H9 (cell line): ENCODE data around the gene SOBP. TPM values are rescaled to one million over a fixed set of nuclear protein-coding genes. Genes with fewer than 3 reads are reported as not detected.

Experiments
- DNase-seq: peaks from one replicate; pipeline ENCODE4 v3.0.0-alpha.2; 2017
- H2AFZ ChIP-seq: one replicate; pipeline ENCODE4 v1.6.1; 2013; ENCODE audit warnings: mild to moderate bottlenecking, low read length, control low read depth, moderate library complexity
- H2AK5ac ChIP-seq: 2 replicates; pipeline ENCODE4 v1.6.1; 2013; ENCODE audit warnings: low read length, control low read depth, mixed read lengths; ENCODE audit not compliant: insufficient read length
- H2BK120ac ChIP-seq: one replicate; pipeline ENCODE4 v1.6.1; 2013; ENCODE audit warnings: low read depth, mild to moderate bottlenecking, low read length, control low read depth, inconsistent platforms; ENCODE audit not compliant: poor library complexity, severe bottlenecking
- H2BK12ac ChIP-seq: 2 replicates; pipeline ENCODE4 v1.6.1; 2013; ENCODE audit warnings: low read length, control low read depth, mixed read lengths, low read depth; ENCODE audit not compliant: insufficient read length
- H2BK15ac ChIP-seq: 2 replicates; pipeline ENCODE4 v1.6.1; 2013; ENCODE audit warnings: low read depth, low read length, control low read depth
- H2BK20ac ChIP-seq: one replicate; pipeline ENCODE4 v1.6.1; 2013; ENCODE audit warnings: low read depth, mild to moderate bottlenecking, low read length, control low read depth, inconsistent platforms; ENCODE audit not compliant: poor library complexity, severe bottlenecking
- H2BK5ac ChIP-seq: 2 replicates; pipeline ENCODE4 v1.6.1; 2013; ENCODE audit warnings: low read length, control low read depth, mixed read lengths; ENCODE audit not compliant: insufficient read length
- H3K14ac ChIP-seq: 2 replicates; pipeline ENCODE4 v1.6.1; 2013; ENCODE audit warnings: low read length, control low read depth; ENCODE audit not compliant: insufficient read depth
- H3K18ac ChIP-seq: 2 replicates; pipeline ENCODE4 v1.6.1; 2013; ENCODE audit warnings: low read depth, mild to moderate bottlenecking, mixed read lengths, low read length, control low read depth; ENCODE audit not compliant: insufficient read length
- H3K23ac ChIP-seq: 2 replicates; pipeline ENCODE4 v1.6.1; 2013; ENCODE audit warnings: low read length, control low read depth, mixed read lengths, low read depth; ENCODE audit not compliant: insufficient read length
- H3K23me2 ChIP-seq: 2 replicates; pipeline ENCODE4 v1.6.1; 2013; ENCODE audit warnings: low read depth, mild to moderate bottlenecking, mixed read lengths, low read length, control low read depth; ENCODE audit not compliant: insufficient read length, poor library complexity, severe bottlenecking
- H3K27ac ChIP-seq: 2 replicates; pipeline ENCODE4 v1.5.1; 2013; ENCODE audit warnings: low read length, control low read depth, mixed read lengths, low read depth; ENCODE audit not compliant: insufficient read length
- H3K27me3 ChIP-seq: 2 replicates; pipeline ENCODE4 v1.6.1; 2013; ENCODE audit warnings: low read length, control low read depth, inconsistent platforms; ENCODE audit not compliant: insufficient read depth
- H3K4ac ChIP-seq: 2 replicates; pipeline ENCODE4 v1.6.1; 2013; ENCODE audit warnings: low read depth, mild to moderate bottlenecking, control low read depth, inconsistent platforms, low read length, moderate library complexity
- H3K4me1 ChIP-seq: 2 replicates; pipeline ENCODE4 v1.6.1; 2013; ENCODE audit warnings: low read length, control low read depth, inconsistent platforms; ENCODE audit not compliant: insufficient read depth
- H3K4me2 ChIP-seq: 2 replicates; pipeline ENCODE4 v1.6.1; 2013; ENCODE audit warnings: low read length, control low read depth, mixed read lengths; ENCODE audit not compliant: insufficient read length, insufficient read depth
- H3K56ac ChIP-seq: 2 replicates; pipeline ENCODE4 v1.6.1; 2013; ENCODE audit warnings: low read depth, mild to moderate bottlenecking, mixed read lengths, low read length, control low read depth; ENCODE audit not compliant: insufficient read length
- H3K79me1 ChIP-seq: 2 replicates; pipeline ENCODE4 v1.6.1; 2013; ENCODE audit warnings: low read depth, mild to moderate bottlenecking, moderate library complexity, low read length, control low read depth, inconsistent platforms; ENCODE audit not compliant: insufficient read depth, poor library complexity, severe bottlenecking
- H3K79me2 ChIP-seq: 2 replicates; pipeline ENCODE4 v1.6.1; 2013; ENCODE audit warnings: low read length, control low read depth, inconsistent platforms; ENCODE audit not compliant: insufficient read depth
- H3K9ac ChIP-seq: 2 replicates; pipeline ENCODE4 v1.6.1; 2013; ENCODE audit warnings: low read length, control low read depth, mixed read lengths; ENCODE audit not compliant: insufficient read length; ENCODE audit errors: extremely low read depth
- H3K9me3 ChIP-seq: one replicate; pipeline ENCODE4 v1.6.1; 2013; ENCODE audit warnings: low read depth, low read length, inconsistent platforms; ENCODE audit not compliant: control insufficient read depth
- H3T11ph ChIP-seq: one replicate; pipeline ENCODE4 v1.6.1; 2013; ENCODE audit warnings: mild to moderate bottlenecking, low read length, control low read depth, inconsistent platforms
- H4K20me1 ChIP-seq: one replicate; pipeline ENCODE4 v1.6.1; 2013; ENCODE audit not compliant: control insufficient read depth, insufficient read length, insufficient read depth
- H4K5ac ChIP-seq: 2 replicates; pipeline ENCODE4 v1.6.1; 2013; ENCODE audit warnings: low read depth, mild to moderate bottlenecking, mixed read lengths, low read length, control low read depth; ENCODE audit not compliant: insufficient read length
- H4K8ac ChIP-seq: replicated peaks from 2 replicates; pipeline ENCODE4 v1.6.1; 2013; ENCODE audit warnings: low read length, control low read depth, mixed read lengths, low read depth; ENCODE audit not compliant: insufficient read length
- H4K91ac ChIP-seq: 2 replicates; pipeline ENCODE4 v1.6.1; 2013; ENCODE audit warnings: low read depth, mild to moderate bottlenecking, moderate library complexity, mixed read lengths, low read length, control low read depth; ENCODE audit not compliant: insufficient read length
- H3K27ac Mint-ChIP-seq, 3 experiments: 2 replicates in 2 of 3; 3 replicates in 1 of 3; pipeline ENCODE4 v1.8.0; 2020 to 2021; ENCODE audit warnings: mixed read lengths in 3 of 3, mild to moderate bottlenecking in 1 of 3, moderate library complexity in 1 of 3
- H3K27me3 Mint-ChIP-seq: 2 replicates; pipeline ENCODE4 v1.8.0; 2021; ENCODE audit warnings: low read depth, mild to moderate bottlenecking, moderate library complexity, mixed read lengths
- H3K36me3 Mint-ChIP-seq, 3 experiments: 2 replicates in 2 of 3; 3 replicates in 1 of 3; pipeline ENCODE4 v1.8.0; 2020 to 2021; ENCODE audit warnings: low read depth in 3 of 3, mixed read lengths in 3 of 3; ENCODE audit not compliant: insufficient read depth in 1 of 3
- H3K4me1 Mint-ChIP-seq, 2 experiments: 2 replicates each; pipeline ENCODE4 v1.8.0; 2020; ENCODE audit warnings: mixed read lengths in 2 of 2
- H3K4me3 Mint-ChIP-seq, 2 experiments: 2 replicates in 1 of 2; 3 replicates in 1 of 2; pipeline ENCODE4 v1.8.0; 2020 to 2021; ENCODE audit warnings: mild to moderate bottlenecking in 2 of 2, mixed read lengths in 2 of 2, moderate library complexity in 1 of 2
- H3K9me3 Mint-ChIP-seq, 2 experiments: 2 replicates in 1 of 2; 3 replicates in 1 of 2; pipeline ENCODE4 v1.8.0; 2020; ENCODE audit warnings: mild to moderate bottlenecking in 2 of 2, mixed read lengths in 2 of 2, moderate library complexity in 1 of 2
- CTCF ChIP-seq: fragments of 200-600 bp; sonication (generic); conservative IDR thresholded peaks from 3 replicates; pipeline ENCODE4 v1.8.0; 2021; ENCODE audit warnings: antibody characterized with exemption, mild to moderate bottlenecking
- WGBS: extraction: QIAGEN DNeasy Blood & Tissue Kit; methylation state at CpG from one replicate; pipeline ENCODE4 v1.1.7; 2013; ENCODE audit warnings: missing lambda C conversion rate, low lambda C conversion rate, mixed read lengths; ENCODE audit not compliant: insufficient read length; ENCODE audit errors: extremely low coverage; 5-methylcytosine and 5-hydroxymethylcytosine counted together
- total RNA-seq: library from RNA; stranded (reverse); gene quantifications from 2 replicates; pipeline ENCODE4 v1.2.1, GENCODE V29; 2021

Gene SOBP
- total RNA-seq, 1 experiment from 2014 or later: 4.3 TPM

GRCh38 chr6:107545763-107546162 is 55.8 kb downstream of the SOBP start:
- TF ChIP-seq CTCF: no peak
- Mint-ChIP-seq H3K4me3 (no peak overlapping the region), H3K36me3 (peaks cover 0 to 2% (median 0%) of the 10 kb centered on the region in 3 experiments; a peak in 1 of 7 replicates), H3K9me3 (no peaks in the 10 kb centered on the region), H3K4me1 (peaks cover 24 to 29% of the 10 kb centered on the region in 2 experiments), H3K27me3 (no peaks in the 10 kb centered on the region), H3K27ac (no peak overlapping the region; a peak in 1 of 7 replicates)
- Histone ChIP-seq H3K56ac (no peak overlapping the region), H3K4ac (no peak overlapping the region), H2BK20ac (no peak overlapping the region), H2BK120ac (no peak overlapping the region), H3K27me3 (no peaks in the 10 kb centered on the region), H4K8ac (no peak overlapping the region), H3K23ac (no peak overlapping the region), H3K4me1 (no peaks in the 10 kb centered on the region), H2BK12ac (no peak overlapping the region), H4K91ac (no peak overlapping the region), H2BK5ac (no peak overlapping the region), H4K5ac (no peak overlapping the region), H3K79me1 (no peaks in the 10 kb centered on the region), H3T11ph (no peak overlapping the region), H2AK5ac (no peak overlapping the region), H3K4me2 (no peak overlapping the region), H3K23me2 (no peaks in the 10 kb centered on the region), H4K20me1 (no peaks in the 10 kb centered on the region), H3K9me3 (no peaks in the 10 kb centered on the region), H3K27ac (no peak overlapping the region), H3K79me2 (no peaks in the 10 kb centered on the region), H3K9ac (no peak overlapping the region), H3K14ac (no peak overlapping the region), H2AFZ (no peak overlapping the region), H2BK15ac (no peak overlapping the region), H3K18ac (no peak overlapping the region)
- WGBS: no CpG with 5 or more reads among the region's 4 CpGs
- no peak for DNase-seq
